ENCODE measurements around the gene TNF.
A peak's percentile ranks its signal among the peaks of the same experiment; 100 is the strongest.

GRCh38 chr6:31620586-31621319 is 45.4 kb downstream of the TNF start, which contains the start of gene PRRC2A:
- TF ChIP-seq CTCF (IDR thresholded peaks at IDR 0.05) (no peak), POLR2A (IDR thresholded peaks at IDR 0.05) (peak; percentile 23 to 57)

Data from heart left ventricle (tissue), 13 donors.